Neuronal stem cell (in vitro differentiated cells): ENCODE data around the gene FASTKD1. TPM values are rescaled to one million over a fixed set of nuclear protein-coding genes. Genes with fewer than 3 reads are reported as not detected.

Experiments
- DNase-seq: peaks from one replicate; pipeline ENCODE4 v3.0.0-alpha.2; 2013; ENCODE audit warnings: low spot score
- H2AFZ ChIP-seq: one replicate; pipeline ENCODE4 v1.6.1; 2013; ENCODE audit warnings: mild to moderate bottlenecking, low read length, inconsistent platforms
- H2AK5ac ChIP-seq: 2 replicates; pipeline ENCODE4 v1.6.1; 2013; ENCODE audit warnings: low read depth, mild to moderate bottlenecking, inconsistent platforms, low read length, moderate library complexity, mixed read lengths
- H2BK120ac ChIP-seq: 2 replicates; pipeline ENCODE4 v1.6.1; 2013; ENCODE audit warnings: low read depth, mild to moderate bottlenecking, inconsistent platforms, low read length, moderate library complexity, mixed read lengths
- H2BK12ac ChIP-seq: one replicate; pipeline ENCODE4 v1.6.1; 2013; ENCODE audit warnings: low read length, inconsistent platforms
- H2BK15ac ChIP-seq: 2 replicates; pipeline ENCODE4 v1.6.1; 2013; ENCODE audit warnings: mild to moderate bottlenecking, low read length, inconsistent platforms, mixed read lengths
- H2BK5ac ChIP-seq: one replicate; pipeline ENCODE4 v1.6.1; 2013; ENCODE audit warnings: inconsistent platforms, mild to moderate bottlenecking, low read length, moderate library complexity
- H3K14ac ChIP-seq: one replicate; pipeline ENCODE4 v1.6.1; 2013; ENCODE audit warnings: low read length, inconsistent platforms
- H3K18ac ChIP-seq: 2 replicates; pipeline ENCODE4 v1.6.1; 2013; ENCODE audit warnings: low read length, inconsistent platforms
- H3K23ac ChIP-seq: 2 replicates; pipeline ENCODE4 v1.6.1; 2013; ENCODE audit warnings: low read depth, mild to moderate bottlenecking, mixed read lengths, low read length, inconsistent platforms; ENCODE audit not compliant: poor library complexity
- H3K27ac ChIP-seq: replicated peaks from 3 replicates; pipeline ENCODE4 v1.5.1; 2013; ENCODE audit warnings: low read length, inconsistent platforms
- H3K27me3 ChIP-seq, 3 experiments: 2 replicates each; pipeline ENCODE4 v1.6.1; 2013; ENCODE audit warnings: low read length in 3 of 3, mild to moderate bottlenecking in 2 of 3, inconsistent platforms in 1 of 3, low read depth in 1 of 3, mixed read lengths in 1 of 3, moderate library complexity in 1 of 3; ENCODE audit not compliant: control insufficient read depth in 3 of 3, insufficient read depth in 3 of 3
- H3K36me3 ChIP-seq, 2 donors: replicated peaks in 1 of 2; 2 replicates each; pipeline ENCODE4 v1.6.1; 2013; ENCODE audit warnings: low read length in 2 of 2; ENCODE audit not compliant: control insufficient read depth in 2 of 2, insufficient read depth in 2 of 2
- H3K4ac ChIP-seq: 2 replicates; pipeline ENCODE4 v1.6.1; 2013; ENCODE audit warnings: inconsistent platforms, mild to moderate bottlenecking, low read length, moderate library complexity
- H3K4me1 ChIP-seq, 2 donors: 1 replicate in 1 of 2; 2 replicates in 1 of 2; pipeline ENCODE4 v1.6.1; 2013; ENCODE audit warnings: low read length in 2 of 2, low read depth in 1 of 2; ENCODE audit not compliant: control insufficient read depth in 2 of 2, insufficient read depth in 1 of 2
- H3K4me2 ChIP-seq: one replicate; pipeline ENCODE4 v1.6.1; 2013; ENCODE audit warnings: mild to moderate bottlenecking, low read length, inconsistent platforms; ENCODE audit not compliant: insufficient read depth, poor library complexity, severe bottlenecking
- H3K4me3 ChIP-seq, 2 donors: 2 replicates each; pipeline ENCODE4 v1.5.1; 2013; ENCODE audit warnings: low read length in 2 of 2, mild to moderate bottlenecking in 2 of 2, inconsistent platforms in 1 of 2, moderate library complexity in 1 of 2
- H3K79me1 ChIP-seq: one replicate; pipeline ENCODE4 v1.6.1; 2013; ENCODE audit warnings: low read depth, mild to moderate bottlenecking, inconsistent platforms, low read length, moderate library complexity
- H3K9ac ChIP-seq: one replicate; pipeline ENCODE4 v1.6.1; 2013; ENCODE audit warnings: mild to moderate bottlenecking, low read depth, low read length, inconsistent platforms; ENCODE audit not compliant: poor library complexity
- H3K9me3 ChIP-seq, 2 donors: replicated peaks in 1 of 2; 2 replicates each; pipeline versions ENCODE3 to v1.6.1; 2013; ENCODE audit warnings: low read length in 2 of 2, mild to moderate bottlenecking in 2 of 2, inconsistent platforms in 1 of 2, low read depth in 1 of 2, mixed read lengths in 1 of 2, moderate library complexity in 1 of 2; ENCODE audit not compliant: control insufficient read depth in 2 of 2, insufficient read depth in 1 of 2
- H4K8ac ChIP-seq: one replicate; pipeline ENCODE4 v1.6.1; 2013; ENCODE audit warnings: low read depth, mild to moderate bottlenecking, inconsistent platforms, low read length, moderate library complexity
- H4K91ac ChIP-seq: one replicate; pipeline ENCODE4 v1.6.1; 2013; ENCODE audit warnings: low read length, low read depth, mild to moderate bottlenecking, inconsistent platforms; ENCODE audit not compliant: poor library complexity
- WGBS, 2 donors: extraction: QIAGEN DNeasy Blood & Tissue Kit; methylation state at CpG; one replicate each; pipeline ENCODE4 v1.1.7; 2013; ENCODE audit warnings: missing lambda C conversion rate in 2 of 2, mixed read lengths in 1 of 2; ENCODE audit not compliant: insufficient read length in 2 of 2, insufficient replicate concordance in 1 of 2; ENCODE audit errors: extremely low coverage in 2 of 2; 5-methylcytosine and 5-hydroxymethylcytosine counted together
- polyA plus RNA-seq, 2 experiments: library from polyadenylated mRNA; stranded (reverse); fragments of 200-250 nt; gene quantifications; one replicate each; pipeline ENCODE4 v1.2.3, GENCODE V29; 2013

Gene FASTKD1
- polyA plus RNA-seq (2013, experiment 1 of 2): 38.3 TPM
- 41.0 TPM for polyA plus RNA-seq (2013, experiment 2 of 2)

GRCh38 chr2:169573160-169573973 is at the start of gene FASTKD1:
TSS of gene FASTKD1 (minus strand) at chr2:169573865. CDS start at chr2:169572029, 1,836 bp downstream.
- H3K18ac ChIP-seq: peak within 1 kb of the TSS; percentile 1
- H3K27me3 ChIP-seq: no peaks in the 10 kb centered on the region
- no peak within 1 kb of the TSS for H2AK5ac ChIP-seq
- no peaks in the 10 kb centered on the region for H3K9me3 ChIP-seq
- H3K4me1 ChIP-seq: peaks cover 0 to 5% of the 10 kb centered on the region in 2 donors
- peak within 1 kb of the TSS; percentile 93 for H2AFZ ChIP-seq
- peak; percentile 79 for DNase-seq
- H3K4me3 ChIP-seq: peak within 1 kb of the TSS; percentile 64 to 85
- peak within 1 kb of the TSS; percentile 30 for H3K23ac ChIP-seq
- no peak within 1 kb of the TSS for H2BK15ac ChIP-seq
- H2BK5ac ChIP-seq: no peak within 1 kb of the TSS
- H3K36me3 ChIP-seq: no peaks in the 10 kb centered on the region
- peaks cover 3% of the 10 kb centered on the region for H3K79me1 ChIP-seq
- no peak within 1 kb of the TSS for H4K8ac ChIP-seq
- WGBS, 2 donors: no CpG with 5 or more reads among the region's 33 CpGs
- H2BK120ac ChIP-seq: no peak within 1 kb of the TSS
- H3K4me2 ChIP-seq: peak within 1 kb of the TSS; percentile 64
- no peak within 1 kb of the TSS for H3K14ac ChIP-seq
- no peak within 1 kb of the TSS for H2BK12ac ChIP-seq
- H3K4ac ChIP-seq: no peak within 1 kb of the TSS
- no peak within 1 kb of the TSS for H3K9ac ChIP-seq
- H3K27ac ChIP-seq: no peak within 1 kb of the TSS
- H4K91ac ChIP-seq: no peak within 1 kb of the TSS

DNA sequence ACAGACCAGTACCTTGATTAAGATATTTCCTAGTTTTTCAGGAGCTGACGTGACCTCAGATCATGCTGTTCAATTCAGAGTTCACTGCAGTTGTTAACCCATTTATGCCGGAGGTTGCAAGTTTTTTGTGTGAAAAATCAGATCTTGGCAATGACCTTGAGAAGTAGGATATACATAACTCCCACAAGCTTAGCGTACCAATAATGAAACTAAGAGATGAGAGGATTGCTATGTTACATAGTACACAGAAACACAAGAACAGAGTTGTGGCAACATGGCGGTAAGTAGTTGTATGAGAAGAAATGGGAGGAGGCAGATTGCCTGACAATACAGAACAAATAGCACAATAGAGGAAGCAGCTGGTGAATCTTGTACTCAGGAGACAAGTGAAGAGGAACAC is 49.6 kb upstream of the FASTKD1 start:
- Histone ChIP-seq H3K27me3 (no peaks in the 10 kb centered on the region), H2BK120ac (no peak overlapping the region), H3K79me1 (peaks cover 1% of the 10 kb centered on the region), H2AK5ac (no peak overlapping the region), H3K4me1 (peaks cover 0 to 8% of the 10 kb centered on the region in 2 donors), H3K4me2 (no peak overlapping the region), H4K8ac (no peak overlapping the region), H3K18ac (no peak overlapping the region), H3K4me3 (no peak overlapping the region), H2AFZ (no peak overlapping the region), H3K36me3 (peaks cover 5 to 94% of the 10 kb centered on the region in 2 donors), H3K23ac (no peak overlapping the region), H4K91ac (no peak overlapping the region), H2BK15ac (no peak overlapping the region), H3K27ac (no peak overlapping the region), H3K9me3 (peaks cover 0 to 3% of the 10 kb centered on the region in 2 donors), H3K9ac (no peak overlapping the region), H2BK5ac (no peak overlapping the region), H3K4ac (no peak overlapping the region), H3K14ac (no peak overlapping the region), H2BK12ac (no peak overlapping the region)
- WGBS, 2 donors: no CpG with 5 or more reads among the region's 4 CpGs
- no peak for DNase-seq

GRCh38 chr2:169620509-169620908 is 46.8 kb upstream of the FASTKD1 start:
- H2BK5ac ChIP-seq: no peak overlapping the region
- H4K91ac ChIP-seq: no peak overlapping the region
- H2BK12ac ChIP-seq: no peak overlapping the region
- peaks cover 0 to 22% of the 10 kb centered on the region in 2 donors for H3K9me3 ChIP-seq
- peaks cover 7 to 87% of the 10 kb centered on the region in 2 donors for H3K36me3 ChIP-seq
- H3K4me2 ChIP-seq: no peak overlapping the region
- no peak overlapping the region for H3K4me3 ChIP-seq
- H3K4ac ChIP-seq: no peak overlapping the region
- no peak overlapping the region for H3K9ac ChIP-seq
- no peaks in the 10 kb centered on the region for H3K27me3 ChIP-seq
- H3K18ac ChIP-seq: no peak overlapping the region
- H3K4me1 ChIP-seq: peaks cover 0 to 8% of the 10 kb centered on the region in 2 donors
- WGBS, 2 donors: no CpG with 5 or more reads among the region's 1 CpG
- H2BK120ac ChIP-seq: no peak overlapping the region
- H2AK5ac ChIP-seq: no peak overlapping the region
- H3K27ac ChIP-seq: no peak overlapping the region
- no peak overlapping the region for H3K14ac ChIP-seq
- no peak overlapping the region for H3K23ac ChIP-seq
- no peaks in the 10 kb centered on the region for H3K79me1 ChIP-seq
- H4K8ac ChIP-seq: no peak overlapping the region
- no peak for DNase-seq
- no peak overlapping the region for H2BK15ac ChIP-seq
- no peak overlapping the region for H2AFZ ChIP-seq

DNA sequence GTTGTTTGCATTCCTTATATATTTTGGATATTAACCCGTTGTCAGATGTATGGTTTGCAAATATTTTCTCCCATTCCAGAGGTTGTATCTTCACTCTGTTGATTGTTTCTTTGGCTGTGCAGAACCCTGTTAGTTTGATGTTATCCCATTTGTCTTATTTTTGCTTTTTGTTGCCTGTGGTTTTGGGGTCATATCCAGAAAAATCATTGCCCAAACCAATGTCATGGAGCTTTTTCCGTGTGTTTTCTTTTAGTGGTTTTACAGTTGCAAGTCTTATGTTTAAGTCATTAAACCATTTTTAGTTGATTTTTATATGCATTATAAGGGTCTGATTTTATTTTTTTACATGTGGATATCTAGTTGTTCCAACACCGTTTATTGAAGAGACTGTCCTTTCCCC is 46.3 kb upstream of the FASTKD1 start:
- Histone ChIP-seq H3K79me1 (no peaks in the 10 kb centered on the region), H3K27ac (no peak overlapping the region), H2BK5ac (no peak overlapping the region), H3K14ac (no peak overlapping the region), H2BK15ac (no peak overlapping the region), H2AK5ac (no peak overlapping the region), H3K23ac (no peak overlapping the region), H3K4me2 (no peak overlapping the region), H3K36me3 (peaks cover 10 to 87% of the 10 kb centered on the region in 2 donors), H2BK12ac (no peak overlapping the region), H4K91ac (no peak overlapping the region), H3K27me3 (no peaks in the 10 kb centered on the region), H4K8ac (no peak overlapping the region), H3K4me1 (peaks cover 0 to 8% of the 10 kb centered on the region in 2 donors), H2BK120ac (no peak overlapping the region), H3K9ac (no peak overlapping the region), H3K4me3 (no peak overlapping the region), H3K18ac (no peak overlapping the region), H2AFZ (no peak overlapping the region), H3K4ac (no peak overlapping the region), H3K9me3 (peaks cover 0 to 26% of the 10 kb centered on the region in 2 donors)
- no CpG with 5 or more reads among the region's 3 CpGs for WGBS, 2 donors
- DNase-seq: no peak
